Activated naive CD4-positive, alpha-beta T cell treated with anti-CD3 and anti-CD28 coated beads, Interleukin-2, amount 50 U/mL, for 72 hours (primary cell): ENCODE results near the gene WFDC9. TPM values are rescaled to one million over a fixed set of nuclear protein-coding genes. Genes with fewer than 3 reads are reported as not detected.

Experiments used
- total RNA-seq, 2 donors: library from RNA; stranded (reverse); gene quantifications; one replicate each; pipeline ENCODE4 v1.2.3, GENCODE V29; 2022

WFDC9 gene
- total RNA-seq, 2 donors from 2014 or later: not detected

Other genes starting within 250 kb of the WFDC9 start
- 10 to 100 TPM; 22.7 to 50.9 TPM for gene DBNDD2, start 223.0 kb downstream of the WFDC9 start, total RNA-seq
- gene PIGT, start 215.1 kb downstream of the WFDC9 start, total RNA-seq: 10 to 100 TPM; 45.0 to 59.1 TPM
- 1 to 10 TPM; 1.2 to 2.5 TPM for gene WFDC2, start 161.5 kb downstream of the WFDC9 start, total RNA-seq
- gene SPINT3, start 115.7 kb downstream of the WFDC9 start, total RNA-seq: not detected
- gene WFDC6, start 91.8 kb downstream of the WFDC9 start, total RNA-seq: not detected
- gene EPPIN, start 83.9 kb downstream of the WFDC9 start, total RNA-seq: not detected
- not detected for gene WFDC8, start 52.0 kb downstream of the WFDC9 start, total RNA-seq
- not detected for gene WFDC10A, start 1.5 kb downstream of the WFDC9 start, total RNA-seq
- gene WFDC11, start 39.0 kb upstream of the WFDC9 start, total RNA-seq: not detected
- not detected for gene WFDC13, start 70.8 kb upstream of the WFDC9 start, total RNA-seq
- gene WFDC10B, start 73.7 kb upstream of the WFDC9 start, total RNA-seq: not detected
- not detected for gene SPINT4, start 91.1 kb upstream of the WFDC9 start, total RNA-seq
- gene WFDC3, start 160.6 kb upstream of the WFDC9 start, total RNA-seq: under 1 TPM; 0.31 to 0.34 TPM
- gene DNTTIP1, start 160.7 kb upstream of the WFDC9 start, total RNA-seq: 10 to 100 TPM; 23.2 to 24.4 TPM
- gene UBE2C, start 181.4 kb upstream of the WFDC9 start, total RNA-seq: 100 to 1,000 TPM; 200 to 371 TPM
- not detected for gene TNNC2, start 196.0 kb upstream of the WFDC9 start, total RNA-seq
- 1 to 10 TPM; 2.1 to 2.5 TPM for gene SNX21, start 202.5 kb upstream of the WFDC9 start, total RNA-seq
- gene ACOT8, start 226.1 kb upstream of the WFDC9 start, total RNA-seq: 10 to 100 TPM; 29.1 to 31.3 TPM
- 1 to 10 TPM; 5.7 to 8.4 TPM for gene ZSWIM3, start 226.3 kb upstream of the WFDC9 start, total RNA-seq
- 10 to 100 TPM; 11.3 to 11.9 TPM for gene ZSWIM1, start 249.9 kb upstream of the WFDC9 start, total RNA-seq